HG02970 (cell line): ENCODE measurements around the gene KIF5C.

ENCODE experiments used
- ATAC-seq: cut with Tn5 transposase; IDR thresholded peaks from one replicate; pipeline ENCODE4 v1.9.1; 2021; ENCODE audit warnings: mild to moderate bottlenecking, moderate library complexity, moderate number of reproducible peaks; ENCODE audit not compliant: unreplicated experiment, low FRiP score

Gene KIF5C

GRCh38 chr2:148922776-148923475 is 47.9 kb downstream of the KIF5C start:
- no peak for ATAC-seq

DNA sequence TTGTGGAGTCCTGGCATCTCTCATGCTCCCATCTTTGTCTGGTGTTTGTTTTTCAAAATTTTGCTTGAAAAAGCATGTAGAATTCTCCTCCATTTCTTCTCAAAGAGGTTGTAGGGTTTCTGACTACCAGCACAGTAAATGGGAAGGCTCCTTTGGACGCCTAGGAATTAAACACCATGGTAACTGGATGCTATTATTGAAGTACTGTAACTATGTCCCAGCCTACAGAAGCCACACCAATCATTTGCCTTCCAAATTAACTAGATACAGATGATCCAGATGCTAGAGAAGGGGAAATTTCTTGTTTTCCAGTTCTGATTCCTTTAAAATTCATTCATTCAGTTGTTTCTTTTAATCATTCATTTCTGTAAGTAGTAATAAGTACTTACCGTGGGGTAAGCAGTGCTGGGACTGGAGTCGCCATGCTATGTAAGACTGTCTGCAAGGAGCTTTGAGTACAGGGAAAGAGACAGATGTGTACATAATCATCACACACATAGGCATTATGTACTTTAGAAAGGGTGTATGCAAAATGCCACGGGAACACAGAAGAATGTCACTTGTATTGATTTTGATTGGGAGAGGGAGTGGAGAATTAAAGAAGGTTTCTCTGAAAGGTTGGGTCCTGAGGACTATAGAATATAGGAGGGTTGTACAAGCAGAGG is 49.6 kb downstream of the KIF5C start:
- no peak for ATAC-seq

DNA sequence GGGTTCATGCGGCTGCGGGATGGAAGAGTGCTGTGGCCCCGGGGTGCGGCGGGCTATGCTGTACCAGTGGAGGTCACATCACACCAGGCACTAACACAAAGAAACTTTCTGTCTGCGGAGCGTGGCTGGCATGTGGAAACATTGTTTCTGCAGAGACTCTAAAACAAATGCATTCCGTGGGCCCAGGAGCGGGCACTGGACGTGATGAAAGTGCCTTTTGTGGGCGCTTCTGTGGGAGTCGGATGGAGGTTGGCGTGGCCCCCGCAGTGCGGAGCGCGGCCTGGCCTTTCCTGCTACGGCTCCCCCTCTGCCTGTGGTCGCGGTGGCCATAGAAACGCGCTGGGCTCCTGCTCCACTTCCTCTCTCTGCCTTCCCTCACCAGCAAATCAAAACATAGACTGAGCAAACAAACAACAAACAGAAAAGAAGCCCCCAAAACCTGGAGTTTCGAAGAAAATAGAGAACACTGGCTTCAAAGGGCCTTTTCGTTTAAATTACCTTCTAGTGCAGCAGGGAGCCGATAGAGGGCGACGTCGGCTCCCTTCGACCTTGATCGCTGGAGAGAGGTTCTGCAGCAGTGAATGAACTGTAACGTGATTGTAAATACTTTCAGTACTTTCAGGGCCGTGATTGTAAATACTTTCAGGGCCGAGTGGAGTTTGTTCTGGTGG is 51.4 kb downstream of the KIF5C start:
- peak; percentile 84 for ATAC-seq

DNA sequence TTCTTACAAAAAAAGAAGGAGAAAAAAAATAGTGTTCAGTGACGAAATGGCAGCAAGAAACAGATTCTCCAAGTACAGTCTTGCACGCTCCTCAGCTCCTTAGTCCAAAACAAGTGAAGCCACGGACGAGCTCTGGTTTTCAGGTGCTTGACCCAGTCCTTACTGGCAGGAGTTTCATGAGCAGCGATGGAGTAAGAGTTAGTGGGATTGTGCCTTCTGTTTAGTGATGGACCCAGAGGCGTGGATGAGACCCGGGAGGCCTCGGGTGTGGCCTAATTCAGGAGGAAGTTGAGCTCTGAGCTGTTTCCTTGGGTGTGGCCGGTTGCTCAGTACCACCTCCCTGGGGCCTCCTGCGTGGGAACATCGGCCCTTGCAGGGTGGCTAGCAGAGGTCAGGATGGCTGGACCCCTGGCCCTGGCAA is 52.0 kb downstream of the KIF5C start:
- ATAC-seq, result peak; percentile 46

- no peak for ATAC-seq
These were observed 53.4 kb downstream of the KIF5C start for GRCh38 chr2:148928395-148928794.

DNA sequence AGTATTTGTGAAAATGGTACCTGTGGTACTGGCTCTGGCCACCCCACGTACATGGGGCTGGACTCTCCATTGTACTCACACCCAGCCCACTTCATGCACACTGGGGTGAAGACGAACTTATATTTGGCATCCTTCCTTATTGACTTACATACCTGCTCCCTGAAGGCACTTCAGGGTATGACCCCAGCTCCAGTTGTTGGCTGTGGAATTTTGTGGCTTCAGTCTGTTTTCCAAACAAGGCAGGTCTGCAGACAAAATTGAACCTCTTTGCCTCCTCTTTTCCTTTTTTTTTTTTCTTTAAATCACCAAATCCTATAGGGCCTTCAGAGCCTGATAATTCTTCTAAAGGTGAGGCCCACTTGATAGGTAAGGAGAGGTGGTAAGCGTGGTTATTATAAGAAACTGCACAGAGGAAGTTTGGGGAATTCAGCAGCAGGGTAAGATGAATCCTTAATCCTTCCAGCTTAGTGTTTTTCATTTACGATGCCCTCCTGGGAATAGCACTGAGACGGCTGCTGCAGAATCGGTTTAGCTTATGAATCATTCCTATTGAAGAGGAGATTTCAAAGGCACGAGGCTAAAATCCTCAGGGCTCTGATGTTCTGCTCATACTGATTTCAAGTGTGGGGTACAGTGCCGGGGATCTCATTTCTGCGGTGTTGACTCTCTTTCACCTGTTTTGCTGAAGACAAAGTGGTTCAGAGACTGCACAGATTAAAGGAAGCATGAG is 55.2 kb downstream of the KIF5C start:
- no peak for ATAC-seq

GRCh38 chr2:148932536-148932935 is 57.5 kb downstream of the KIF5C start:
- no peak for ATAC-seq

- ATAC-seq, result no peak
These were observed 58.4 kb downstream of the KIF5C start for GRCh38 chr2:148933456-148933855.

GRCh38 chr2:148935791-148936190 is 60.8 kb downstream of the KIF5C start:
- ATAC-seq, result no peak

DNA sequence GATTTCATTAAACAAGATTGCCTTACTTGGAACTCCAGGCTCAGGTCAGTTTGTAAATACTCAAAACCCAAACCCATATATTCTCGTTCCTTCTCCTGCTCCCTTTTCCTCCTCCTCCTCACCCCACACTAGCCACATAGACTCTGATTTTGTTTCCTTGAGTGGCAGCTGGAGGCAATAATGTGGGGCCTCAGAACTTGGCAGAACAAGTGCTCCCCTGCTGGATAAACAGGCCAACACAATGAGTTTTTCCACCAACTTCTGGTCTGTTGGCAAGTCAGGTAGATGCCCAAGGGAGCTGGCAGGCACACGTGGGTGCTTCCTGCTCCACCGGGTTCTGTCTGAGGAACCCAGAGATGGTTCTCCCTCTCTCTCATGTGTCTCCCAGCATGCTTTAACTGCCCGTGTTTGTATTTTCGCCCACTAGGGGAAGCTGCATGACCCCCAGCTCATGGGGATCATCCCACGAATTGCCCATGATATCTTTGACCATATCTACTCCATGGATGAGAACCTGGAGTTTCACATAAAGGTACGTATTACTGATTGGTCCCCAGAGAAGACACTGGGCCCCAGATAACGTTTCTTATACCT is 61.9 kb downstream of the KIF5C start:
- no peak for ATAC-seq

DNA sequence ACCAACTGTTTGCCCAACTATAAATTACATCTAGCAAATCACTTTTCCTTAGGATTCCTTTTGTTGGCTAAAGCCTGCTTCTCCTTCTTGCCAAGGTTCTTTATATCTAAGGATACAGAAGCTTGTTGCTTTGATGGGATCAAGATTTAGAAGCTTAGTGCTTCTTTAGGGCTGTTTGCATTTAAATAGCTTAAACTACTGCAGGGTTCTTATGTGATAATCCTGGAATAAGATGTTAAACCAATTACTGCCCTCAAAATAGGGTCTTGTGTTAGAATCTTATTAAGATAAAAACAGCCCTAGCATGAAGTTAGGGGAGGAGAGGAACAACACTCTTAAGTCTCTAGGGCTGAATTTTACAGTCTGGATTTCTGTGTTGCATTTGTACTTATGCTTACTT is 64.2 kb downstream of the KIF5C start:
- no peak for ATAC-seq

GRCh38 chr2:148943097-148943496 is 68.1 kb downstream of the KIF5C start:
- ATAC-seq, result no peak

DNA sequence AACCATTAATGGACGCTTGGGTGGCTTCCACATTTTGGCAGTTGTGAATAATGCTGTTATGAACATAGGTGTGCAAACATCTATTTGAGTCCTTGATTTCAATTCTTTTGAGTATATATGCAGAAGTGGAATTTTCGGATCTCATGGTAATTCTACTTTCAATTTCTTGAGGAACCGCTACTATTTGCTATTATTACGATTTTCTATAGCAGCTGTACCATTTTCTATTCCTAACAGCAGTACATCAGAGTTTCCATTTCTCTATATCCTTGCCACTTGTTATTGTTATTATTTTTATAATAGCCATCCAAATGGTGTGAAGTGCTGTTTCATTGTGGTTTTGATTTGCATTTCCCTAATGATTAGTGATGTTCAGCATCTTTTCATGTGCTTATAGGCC is 69.5 kb downstream of the KIF5C start:
- no peak for ATAC-seq

GRCh38 chr2:148947299-148947698 is 72.3 kb downstream of the KIF5C start:
- no peak for ATAC-seq

DNA sequence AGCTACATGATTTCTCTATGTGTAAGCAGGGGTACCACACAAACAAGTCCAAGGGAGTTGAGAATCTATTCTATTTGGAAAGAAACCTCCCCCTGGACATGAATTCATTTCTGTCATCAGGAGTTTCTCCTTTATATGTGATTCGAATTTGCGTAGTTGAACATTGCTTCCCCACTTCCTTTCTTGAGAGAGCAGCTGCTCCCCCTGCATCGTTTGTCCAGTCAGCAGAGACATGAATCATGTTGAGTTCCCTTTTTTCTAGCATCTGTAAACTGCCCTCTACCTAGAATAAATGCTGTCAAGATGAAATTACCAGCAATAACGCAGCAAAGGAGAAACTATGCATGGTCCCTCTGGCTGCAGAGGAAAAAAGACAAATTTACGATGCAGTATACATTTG is 73.8 kb downstream of the KIF5C start:
- ATAC-seq, result no peak

DNA sequence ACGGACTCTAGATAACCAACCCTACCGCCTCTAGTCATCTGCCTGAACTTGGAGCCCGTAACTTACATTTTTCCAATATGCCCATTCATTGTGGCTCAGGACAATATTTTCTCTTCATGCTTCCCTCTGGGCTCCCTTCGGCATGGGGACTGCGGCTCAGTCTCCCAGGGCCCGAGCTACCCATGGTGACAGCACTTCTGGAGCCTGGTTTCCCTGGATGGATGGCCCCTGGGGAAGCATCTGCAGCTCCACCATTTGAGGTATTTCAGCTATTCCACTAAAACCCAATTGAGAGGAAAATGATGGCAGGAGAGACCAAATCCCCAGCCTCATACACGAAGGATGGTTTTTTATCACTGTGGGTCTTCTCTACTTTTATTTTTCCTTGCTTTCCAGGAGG is 74.3 kb downstream of the KIF5C start:
- ATAC-seq, result no peak

- ATAC-seq, result no peak
These were observed 77.6 kb downstream of the KIF5C start for GRCh38 chr2:148952621-148953020.

GRCh38 chr2:148953426-148953825 is 78.4 kb downstream of the KIF5C start:
- ATAC-seq, result no peak

DNA sequence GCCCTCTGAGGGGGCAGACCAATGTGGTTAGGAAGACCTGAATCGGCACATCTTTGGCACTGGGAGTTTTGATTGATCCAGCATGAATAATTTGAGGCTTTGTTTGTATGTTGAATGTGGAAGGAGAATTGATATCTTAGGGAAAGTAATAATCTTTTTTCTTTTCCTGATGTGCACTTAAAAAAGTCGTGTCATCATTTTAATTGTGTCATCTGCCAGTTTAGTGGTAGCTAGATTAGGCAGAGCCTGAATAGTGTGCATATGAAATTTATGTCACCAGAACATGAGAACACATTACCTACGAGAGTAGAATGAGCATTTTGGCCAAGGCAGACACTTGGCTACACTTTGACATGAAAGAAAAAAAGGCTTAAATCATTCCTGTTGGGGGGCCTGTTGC is 79.5 kb downstream of the KIF5C start:
- ATAC-seq, result no peak

DNA sequence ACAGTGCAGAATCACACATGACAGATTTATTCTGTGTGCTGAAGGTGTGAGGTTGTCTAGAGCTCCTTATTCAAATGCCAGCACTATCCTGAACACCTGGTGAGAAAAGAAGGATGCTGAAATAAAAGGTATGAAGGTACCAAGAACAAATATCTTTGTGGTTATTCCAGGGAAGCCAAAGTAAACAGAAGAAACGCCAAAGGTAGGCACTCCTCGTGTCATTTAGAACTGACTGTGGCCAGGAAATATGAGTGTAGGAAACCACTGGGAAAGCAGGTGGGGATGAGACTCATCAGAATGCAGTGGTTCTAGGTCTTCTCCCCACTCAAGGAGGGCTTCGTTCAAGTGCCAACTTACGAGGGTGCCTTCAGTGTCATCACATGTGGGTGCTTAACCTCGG is 80.8 kb downstream of the KIF5C start:
- no peak for ATAC-seq

- no peak for ATAC-seq
These were observed 82.0 kb downstream of the KIF5C start for GRCh38 chr2:148957023-148957422.
